K562 (cell line): ENCODE results near the gene ELF2. TPM values are rescaled to one million over a fixed set of nuclear protein-coding genes. Genes with fewer than 3 reads are reported as not detected.
"Not testable (repeated sequence)": the region's sequence is repeated elsewhere in the genome, so short reads cannot be mapped to it uniquely, and the experiment has no call there.

Source experiments
- ATAC-seq: fragments of 200-7000 bp; cut with Tn5 transposase; 3 replicates; pipeline ENCODE4 v1.9.1; 2020; ENCODE audit warnings: moderate library complexity
- BruUV-seq: library from RNA; stranded (reverse); fragments of 400-500 nt; replicated peaks from 2 replicates; lab custom pipeline; 2021; lab: Mats Ljungman, UMichigan
- CTCF ChIA-PET: fragments of 300-600 bp; formaldehyde crosslinking; extraction: SDS; loops from one replicate; lab custom pipeline; 2021; ENCODE audit warnings: low intra/inter-chr PET ratio; lab: Yijun Ruan, JAX
- POLR2A ChIA-PET: fragments of 300-600, 350-650 bp; sonication (Branson Sonifier 250); formaldehyde crosslinking; extraction: SDS; loops from one replicate; lab custom pipeline; 2021; ENCODE audit warnings: antibody characterized with exemption, inconsistent platforms; lab: Yijun Ruan, JAX
- DNase-seq, 4 experiments: peaks; one replicate each; pipeline versions ENCODE4 v3.0.0 to v3.0.0-alpha.2; 2011 to 2018; ENCODE audit warnings: low spot score in 3 of 4, mixed read lengths in 3 of 4; ENCODE audit errors: extremely low read depth in 1 of 4
- FAIRE-seq: peaks from 2 replicates; lab custom pipeline; 2011; peaks lifted over from hg19 to GRCh38; lab: Jason Lieb, UNC
- H2AFZ ChIP-seq: 2 replicates; pipeline ENCODE4 v1.6.0; 2011; ENCODE audit warnings: low read depth, low read length, control low read depth, inconsistent platforms
- H3K27ac ChIP-seq: fragments of 200-600 bp; 3 replicates; pipeline ENCODE4 v1.8.0; 2011; ENCODE audit warnings: low read depth, mild to moderate bottlenecking, control low read depth, inconsistent platforms, low read length, moderate library complexity, mixed read lengths; ENCODE audit errors: extremely low read depth
- H3K27me3 ChIP-seq, 2 experiments: fragments of 300-600 bp in 1 of 2; 2 replicates in 1 of 2; 3 replicates in 1 of 2; pipeline versions ENCODE4 v1.6.0 to v1.8.0; 2011; ENCODE audit warnings: inconsistent platforms in 2 of 2, low read length in 2 of 2, mild to moderate bottlenecking in 1 of 2, mixed read lengths in 1 of 2, moderate library complexity in 1 of 2; ENCODE audit not compliant: control insufficient read depth in 2 of 2, insufficient read depth in 2 of 2
- H3K36me3 ChIP-seq: fragments of 300-600 bp; 3 replicates; pipeline ENCODE4 v1.8.0; 2011; ENCODE audit warnings: mild to moderate bottlenecking, low read length, inconsistent platforms; ENCODE audit not compliant: control insufficient read depth, insufficient read depth
- H3K4me1 ChIP-seq, 2 experiments: fragments of 200-600 bp in 1 of 2; replicated peaks in 1 of 2; 2 replicates in 1 of 2; 3 replicates in 1 of 2; pipeline versions ENCODE4 v1.5.1 to v1.8.0; 2011; ENCODE audit warnings: inconsistent platforms in 2 of 2, low read length in 2 of 2, mild to moderate bottlenecking in 1 of 2, mixed read lengths in 1 of 2, moderate library complexity in 1 of 2; ENCODE audit not compliant: control insufficient read depth in 2 of 2, insufficient read depth in 2 of 2
- H3K4me2 ChIP-seq: 2 replicates; pipeline ENCODE4 v1.6.1; 2011; ENCODE audit warnings: low read length, control low read depth, inconsistent platforms, mixed read lengths; ENCODE audit not compliant: insufficient read depth
- H3K4me3 ChIP-seq: fragments of 200-600 bp; sonication (generic), shearing (Covaris generic); 2 replicates; pipeline ENCODE4 v1.5.1; 2016; ENCODE audit warnings: control low read depth, inconsistent platforms
- H3K79me2 ChIP-seq: fragments of 200-600 bp; 3 replicates; pipeline ENCODE4 v1.8.0; 2011; ENCODE audit warnings: low read length, inconsistent platforms; ENCODE audit not compliant: control insufficient read depth, insufficient read depth
- H3K9ac ChIP-seq, 2 experiments: 2 replicates each; pipeline versions ENCODE4 v1.6.0 to v1.6.1; 2011; ENCODE audit warnings: low read depth in 2 of 2, low read length in 2 of 2, control low read depth in 1 of 2, inconsistent platforms in 1 of 2, mild to moderate bottlenecking in 1 of 2, mixed read lengths in 1 of 2; ENCODE audit not compliant: insufficient read depth in 1 of 2
- H3K9me1 ChIP-seq: one replicate; pipeline ENCODE4 v1.6.0; 2011; ENCODE audit warnings: inconsistent platforms, mild to moderate bottlenecking, low read length, moderate library complexity; ENCODE audit not compliant: control insufficient read depth, insufficient read depth
- H3K9me3 ChIP-seq: replicated peaks from 2 replicates; pipeline ENCODE4 v1.5.1; 2011; ENCODE audit warnings: low read depth, low read length, inconsistent platforms; ENCODE audit not compliant: control insufficient read depth, insufficient read depth
- H4K20me1 ChIP-seq: replicated peaks from 2 replicates; pipeline ENCODE4 v1.6.1; 2011; ENCODE audit warnings: low read length, inconsistent platforms, mixed read lengths; ENCODE audit not compliant: control insufficient read depth, insufficient read depth
- ARID2 ChIP-seq: fragments of 450-650 bp; IDR thresholded peaks from 2 replicates; pipeline ENCODE4 v1.6.1; 2017; ENCODE audit warnings: antibody characterized with exemption, mild to moderate bottlenecking
- ARNT ChIP-seq, 2 experiments: fragments of 450-650 bp; IDR thresholded peaks; 2 replicates each; pipeline ENCODE4 v1.6.1; 2016; ENCODE audit warnings: mild to moderate bottlenecking in 1 of 2
- CTBP1 ChIP-seq: fragments of 450-650 bp; IDR thresholded peaks from 2 replicates; pipeline ENCODE4 v1.6.1; 2016; ENCODE audit warnings: borderline replicate concordance
- CTCF ChIP-seq, 3 experiments: IDR thresholded peaks in 2 of 3; conservative IDR thresholded peaks in 1 of 3; 2 replicates each; pipeline ENCODE4 v1.5.1; 2011 to 2012; ENCODE audit warnings: low read length in 3 of 3, mild to moderate bottlenecking in 3 of 3, control low read depth in 2 of 3, improper control_type of control experiment in 1 of 3, inconsistent platforms in 1 of 3, low read depth in 1 of 3, mixed read lengths in 1 of 3, moderate library complexity in 1 of 3; ENCODE audit not compliant: insufficient read depth in 2 of 3
- DACH1 ChIP-seq: fragments of 450-650 bp; IDR thresholded peaks from 2 replicates; pipeline ENCODE4 v1.6.1; 2018; ENCODE audit not compliant: partially characterized antibody
- ETV1 ChIP-seq: fragments of 450-650 bp; conservative IDR thresholded peaks from 2 replicates; pipeline ENCODE4 v1.6.1; 2016; ENCODE audit warnings: missing genetic modification characterization, control low read depth, low read depth, missing compliant biosample characterization
- HDAC3 ChIP-seq: fragments of 450-650 bp; IDR thresholded peaks from 2 replicates; pipeline ENCODE4 v1.6.1; 2018; ENCODE audit warnings: borderline replicate concordance, mild to moderate bottlenecking, moderate library complexity; ENCODE audit not compliant: partially characterized antibody
- ID3 ChIP-seq, 2 experiments: fragments of 250-450 bp in 1 of 2; fragments of 450-650 bp in 1 of 2; sonication (Bioruptor Pico) in 1 of 2; IDR thresholded peaks; 2 replicates each; pipeline versions ENCODE4 v1.6.1 to v1.8.0; 2016 to 2021; ENCODE audit warnings: mild to moderate bottlenecking in 2 of 2, moderate library complexity in 2 of 2, missing compliant biosample characterization in 1 of 2, missing genetic modification characterization in 1 of 2
- MIER1 ChIP-seq: fragments of 450-650 bp; IDR thresholded peaks from 2 replicates; pipeline ENCODE4 v1.6.1; 2016; ENCODE audit warnings: antibody characterized with exemption, mild to moderate bottlenecking, low read depth
- MYC ChIP-seq, 2 experiments: fragments of 250-450 bp in 1 of 2; sonication (Bioruptor Pico) in 1 of 2; IDR thresholded peaks; 2 replicates each; pipeline versions ENCODE4 v1.5.1 to v1.6.1; 2012 to 2021; ENCODE audit warnings: low read depth in 2 of 2, borderline replicate concordance in 1 of 2, improper control_type of control experiment in 1 of 2, low read length in 1 of 2, mild to moderate bottlenecking in 1 of 2, moderate library complexity in 1 of 2
- NFE2 ChIP-seq: IDR thresholded peaks from 2 replicates; pipeline ENCODE4 v1.6.1; 2014; ENCODE audit warnings: antibody characterized with exemption, low read depth
- RAD21 ChIP-seq, 2 experiments: fragments of 250-450 bp in 1 of 2; fragments of 450-650 bp in 1 of 2; sonication (Bioruptor Pico) in 1 of 2; formaldehyde crosslinking in 1 of 2; IDR thresholded peaks in 1 of 2; conservative IDR thresholded peaks in 1 of 2; 2 replicates each; pipeline versions ENCODE4 v1.4.0 to v1.8.0; 2020 to 2022; ENCODE audit warnings: mild to moderate bottlenecking in 2 of 2, moderate library complexity in 1 of 2
- SMC3 ChIP-seq: conservative IDR thresholded peaks from 2 replicates; pipeline ENCODE4 v1.6.1; 2011; ENCODE audit warnings: low read depth, low read length, improper control_type of control experiment; ENCODE audit not compliant: insufficient read depth
- SP1 ChIP-seq: sonication (generic); formaldehyde crosslinking; IDR thresholded peaks from 2 replicates; pipeline ENCODE4 v1.8.1; 2022; ENCODE audit warnings: mild to moderate bottlenecking, missing genetic modification reagents
- STAG1 ChIP-seq: sonication (generic); formaldehyde crosslinking; IDR thresholded peaks from 2 replicates; pipeline ENCODE4 v1.5.0; 2020; ENCODE audit warnings: missing genetic modification reagents, borderline replicate concordance
- WGBS: fragments of 100-300 bp; shearing (Covaris generic); methylation state at CpG from one replicate; pipeline ENCODE4 v1.1.6; 2016; ENCODE audit warnings: low coverage, mixed read lengths; ENCODE audit not compliant: insufficient coverage; ENCODE audit errors: missing lambda C conversion rate; 5-methylcytosine and 5-hydroxymethylcytosine counted together
- in situ Hi-C: fragments of 300-500 bp; cut with MboI; formaldehyde crosslinking; loops from 4 replicates; pipeline ENCODE4 v1.15.0; 2018; ENCODE audit warnings: inconsistent platforms, mixed read lengths
- intact Hi-C: fragments of 100-400 bp; cut with micrococcal nuclease; formaldehyde crosslinking; loops from 2 replicates; pipeline ENCODE4 v1.14.2; 2022
- polyA plus RNA-seq, 8 experiments: library from polyadenylated mRNA; depleted of rRNA in 4 of 8; stranded (reverse) in 5 of 8; unstranded in 3 of 8; fragments of >200 nt; fragmentation: Nextera tagmentation in 2 of 8; fragmentation: Illumina TruSeq in 1 of 8; extraction: Ambion mirVana in 2 of 8; extraction: Trizol in 1 of 8; gene quantifications; 2 replicates each; pipeline versions ENCODE4 v1.2.1 to v1.2.3, GENCODE V29; 2011 to 2014; ENCODE audit warnings: inconsistent platforms in 1 of 8, missing spikeins in 1 of 8
- total RNA-seq, 7 experiments: library from RNA; depleted of rRNA in 6 of 7; stranded (reverse); fragments of >200 nt in 6 of 7; fragmentation: Illumina TruSeq in 2 of 7; extraction: Trizol in 2 of 7; gene quantifications; 2 replicates each; pipeline versions ENCODE4 v1.2.1 to v1.2.3, GENCODE V29; 2011 to 2021; ENCODE audit warnings: low replicate concordance in 1 of 7

Gene ELF2
- total and polyA plus RNA-seq, 9 of the 15 experiments (the other 6 are each of a cell fraction or from before 2014, with no cell fraction given): 9.4 to 58.7 (median 41.6) TPM

- 0 out of 2 replicates have a peak, but pooled peaks have one; percentile 36 for TF ChIP-seq ARID2
- no peak for TF ChIP-seq NFE2
- 0 out of 2 replicates have a peak, but pooled peaks have one; percentile 8 for TF ChIP-seq ETV1 (tag)
- peak; percentile 71 to 91 (median 82) for TF ChIP-seq CTCF (IDR thresholded peaks at IDR 0.05 in 2 of 3, conservative IDR thresholded peaks at IDR 0.05 in 1 of 3; ENCODE audit: insufficient read depth in 2 of 3, low read depth in 1 of 3, low read length in 3 of 3)
- TF ChIP-seq ARNT (IDR thresholded peaks at IDR 0.05): 0 out of 4 replicates have a peak, but pooled peaks of 1 of the 2 experiments have one; percentile 48
- peak; percentile 52; the same call in 1 of the 2 replicates for TF ChIP-seq STAG1
- TF ChIP-seq SMC3: peak; percentile 54
- TF ChIP-seq DACH1: peak; percentile 38
- TF ChIP-seq HDAC3: peak; percentile 33
- peak; percentile 72 to 79 for TF ChIP-seq RAD21 (CRISPR knock-in tag; conservative IDR thresholded peaks at IDR 0.05 in 1 of 2, IDR thresholded peaks at IDR 0.05 in 1 of 2)
- TF ChIP-seq MYC (IDR thresholded peaks at IDR 0.05; ENCODE audit: low read depth, low read length): 0 out of 2 replicates have a peak, but pooled peaks have one; percentile 19
- TF ChIP-seq MYC (CRISPR knock-in tag; IDR thresholded peaks at IDR 0.05; ENCODE audit: borderline replicate concordance, low read depth): no peak
- no peak for TF ChIP-seq MIER1
- TF ChIP-seq SP1 (CRISPR knock-in tag): 0 out of 2 replicates have a peak, but pooled peaks have one; percentile 20
- no peak for TF ChIP-seq CTBP1
- TF ChIP-seq ID3 (CRISPR knock-in tag; IDR thresholded peaks at IDR 0.05): no peak
- no peak for TF ChIP-seq ID3 (tag; IDR thresholded peaks at IDR 0.05)
These were observed 146.3 kb downstream of the ELF2 start (continued) for GRCh38 chr4:139030614-139031235.

GRCh38 chr4:139029866-139030363 lies 147.1 kb downstream of the ELF2 start:
- intact Hi-C loops (loop anchor here (1.0 to 10.0 kb wide), 6 partner anchors 55 to 615 kb away; partner anchors contain the start of gene ELF2), in situ Hi-C loops (loop anchor here (25.0 kb wide), 1 partner anchor 507 kb away; no protein-coding TSS in a partner anchor)
- not testable (repeated sequence) for H3K27ac ChIP-seq, H4K20me1 ChIP-seq, H3K4me1 ChIP-seq, H3K27me3 ChIP-seq, H2AFZ ChIP-seq, H3K9me3 ChIP-seq, H3K4me3 ChIP-seq, FAIRE-seq, DNase-seq, BruUV-seq, H3K4me2 ChIP-seq, H3K9ac ChIP-seq, H3K9me1 ChIP-seq, ATAC-seq
- CTCF ChIA-PET: interaction anchor here (0.9 to 1.7 kb wide), 3 partner anchors 501 to 1330 kb away, joined by 3 to 8 read pairs (median 4); no protein-coding TSS in a partner anchor
- Histone ChIP-seq H3K79me2 (peaks cover 88% of the 10 kb centered on the region), H3K36me3 (peaks cover 27% of the 10 kb centered on the region)
- POLR2A ChIA-PET: interaction anchor here (0.5 to 4.3 kb wide), 5 partner anchors 11 to 267 kb away, joined by 3 to 52 read pairs (median 4); no protein-coding TSS in a partner anchor
- 77% methylated on average over 6 of the region's 6 CpGs for WGBS
